GM10266 (cell line): Measurements from ENCODE around the gene ARID1B.

Experiments
- DNase-seq: peaks from one replicate; pipeline ENCODE4 v3.0.0; 2012; ENCODE audit errors: extremely low spot score
- TF ChIP-seq, protein P1 (sequence below): IDR thresholded peaks from 2 replicates; pipeline ENCODE4 v1.5.1; 2012; ENCODE audit warnings: mild to moderate bottlenecking, low read depth; ENCODE audit not compliant: control insufficient read depth, insufficient read depth; ENCODE audit errors: missing control alignments

Gene ARID1B

GRCh38 chr6:157198425-157199279 is 421.5 kb downstream of the ARID1B start:
- TF ChIP-seq, protein P1, sequence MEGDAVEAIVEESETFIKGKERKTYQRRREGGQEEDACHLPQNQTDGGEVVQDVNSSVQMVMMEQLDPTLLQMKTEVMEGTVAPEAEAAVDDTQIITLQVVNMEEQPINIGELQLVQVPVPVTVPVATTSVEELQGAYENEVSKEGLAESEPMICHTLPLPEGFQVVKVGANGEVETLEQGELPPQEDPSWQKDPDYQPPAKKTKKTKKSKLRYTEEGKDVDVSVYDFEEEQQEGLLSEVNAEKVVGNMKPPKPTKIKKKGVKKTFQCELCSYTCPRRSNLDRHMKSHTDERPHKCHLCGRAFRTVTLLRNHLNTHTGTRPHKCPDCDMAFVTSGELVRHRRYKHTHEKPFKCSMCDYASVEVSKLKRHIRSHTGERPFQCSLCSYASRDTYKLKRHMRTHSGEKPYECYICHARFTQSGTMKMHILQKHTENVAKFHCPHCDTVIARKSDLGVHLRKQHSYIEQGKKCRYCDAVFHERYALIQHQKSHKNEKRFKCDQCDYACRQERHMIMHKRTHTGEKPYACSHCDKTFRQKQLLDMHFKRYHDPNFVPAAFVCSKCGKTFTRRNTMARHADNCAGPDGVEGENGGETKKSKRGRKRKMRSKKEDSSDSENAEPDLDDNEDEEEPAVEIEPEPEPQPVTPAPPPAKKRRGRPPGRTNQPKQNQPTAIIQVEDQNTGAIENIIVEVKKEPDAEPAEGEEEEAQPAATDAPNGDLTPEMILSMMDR = no peak
- no peak for DNase-seq

DNA sequence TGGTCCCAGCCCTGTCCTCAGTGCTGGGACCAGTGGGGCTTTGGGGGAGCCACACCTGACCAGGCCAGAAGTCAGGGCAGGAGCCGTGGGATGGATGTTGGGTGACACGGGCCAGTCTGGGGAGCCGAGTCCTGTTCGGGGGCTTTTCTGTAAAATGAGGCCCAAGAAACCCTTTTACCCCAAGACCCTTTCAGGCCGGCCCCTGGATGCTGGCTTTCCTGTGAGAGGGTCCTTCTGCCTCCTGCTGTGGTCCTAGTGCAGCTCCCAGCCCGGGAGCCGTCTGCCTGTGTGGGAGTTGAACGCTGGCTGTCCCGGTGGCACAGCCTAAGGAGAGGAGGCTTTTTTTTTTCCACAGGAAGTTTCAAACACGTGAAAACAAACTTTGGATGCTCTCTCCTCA is 422.9 kb downstream of the ARID1B start:
- DNase-seq = no peak
- TF ChIP-seq, protein P1 = no peak

DNA sequence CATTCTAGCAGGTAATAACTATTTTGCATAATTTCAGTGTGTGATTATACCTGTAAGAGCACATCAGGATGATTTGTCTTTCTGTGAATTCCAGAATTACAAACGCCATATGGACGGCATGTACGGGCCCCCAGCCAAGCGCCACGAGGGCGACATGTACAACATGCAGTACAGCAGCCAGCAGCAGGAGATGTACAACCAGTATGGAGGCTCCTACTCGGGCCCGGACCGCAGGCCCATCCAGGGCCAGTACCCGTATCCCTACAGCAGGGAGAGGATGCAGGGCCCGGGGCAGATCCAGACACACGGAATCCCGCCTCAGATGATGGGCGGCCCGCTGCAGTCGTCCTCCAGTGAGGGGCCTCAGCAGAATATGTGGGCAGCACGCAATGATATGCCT is 423.4 kb downstream of the ARID1B start:
- TF ChIP-seq, protein P1 = no peak
- DNase-seq = no peak

GRCh38 chr6:157201083-157201482 is 423.9 kb downstream of the ARID1B start:
- DNase-seq = no peak
- TF ChIP-seq, protein P1 = no peak

- peak; percentile 86 for DNase-seq
- TF ChIP-seq, protein P1 = no peak
Observed at GRCh38 chr6:157203312-157203744, 426.1 kb downstream of the ARID1B start.

DNA sequence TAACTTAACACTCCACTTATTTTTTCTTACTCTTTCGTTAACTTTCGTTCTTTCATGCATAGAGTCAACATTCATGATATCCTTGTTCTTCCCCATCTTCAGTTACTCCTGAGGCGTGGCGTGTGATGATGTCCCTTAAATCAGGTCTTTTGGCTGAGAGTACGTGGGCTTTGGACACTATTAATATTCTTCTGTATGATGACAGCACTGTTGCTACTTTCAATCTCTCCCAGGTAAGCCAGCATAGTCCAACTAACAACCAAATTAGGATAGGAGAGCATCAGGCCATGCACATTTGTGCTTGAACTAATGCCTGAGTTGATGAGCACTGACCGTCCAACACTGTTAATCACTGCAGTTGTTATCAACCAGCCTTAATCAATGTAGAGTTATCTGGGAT is 426.6 kb downstream of the ARID1B start:
- TF ChIP-seq, protein P1 = no peak
- DNase-seq = no peak
